PFSK-1 (cell line): ENCODE data around the gene IGFLR1.

Experiments
- POLR2AphosphoS5 ChIP-seq: IDR thresholded peaks from 2 replicates; pipeline ENCODE4 v1.6.1; 2012; ENCODE audit warnings: low read depth, mild to moderate bottlenecking, control low read depth, low read length, moderate library complexity
- SIN3A ChIP-seq: IDR thresholded peaks from 2 replicates; pipeline ENCODE4 v1.6.1; 2012; ENCODE audit warnings: mild to moderate bottlenecking, low read length, moderate library complexity, borderline replicate concordance; ENCODE audit not compliant: insufficient read depth
- TF ChIP-seq, protein P1 (sequence below), 2 experiments: IDR thresholded peaks; 2 replicates each; pipeline versions ENCODE4 v1.6.1 to v1.8.0; 2011 to 2012; ENCODE audit warnings: low read depth in 2 of 2, low read length in 2 of 2, control low read depth in 1 of 2, inconsistent platforms in 1 of 2, mild to moderate bottlenecking in 1 of 2, moderate library complexity in 1 of 2; ENCODE audit not compliant: insufficient read depth in 1 of 2

DNA sequence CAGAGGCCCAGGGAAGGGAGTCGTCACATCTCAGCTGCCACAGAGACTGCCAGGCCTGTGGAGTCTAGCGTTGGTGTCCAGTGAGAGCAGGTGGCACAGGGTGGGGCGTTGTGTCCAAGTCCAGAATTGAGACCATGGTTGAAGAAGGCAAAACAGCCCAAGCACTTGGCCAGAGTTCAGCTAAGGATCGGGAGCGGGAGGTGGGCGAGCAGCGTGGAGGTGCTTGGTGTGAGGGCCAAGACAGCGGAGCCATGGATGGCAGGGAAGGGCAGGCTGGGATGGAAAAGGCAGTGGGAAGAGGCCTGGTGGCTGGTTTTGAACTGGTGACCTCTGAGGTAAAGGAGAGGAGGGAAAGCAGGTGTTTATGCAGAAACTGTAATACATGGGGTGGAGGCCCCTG, 8.0 kb downstream of the IGFLR1 start:
- TF ChIP-seq, protein P1, sequence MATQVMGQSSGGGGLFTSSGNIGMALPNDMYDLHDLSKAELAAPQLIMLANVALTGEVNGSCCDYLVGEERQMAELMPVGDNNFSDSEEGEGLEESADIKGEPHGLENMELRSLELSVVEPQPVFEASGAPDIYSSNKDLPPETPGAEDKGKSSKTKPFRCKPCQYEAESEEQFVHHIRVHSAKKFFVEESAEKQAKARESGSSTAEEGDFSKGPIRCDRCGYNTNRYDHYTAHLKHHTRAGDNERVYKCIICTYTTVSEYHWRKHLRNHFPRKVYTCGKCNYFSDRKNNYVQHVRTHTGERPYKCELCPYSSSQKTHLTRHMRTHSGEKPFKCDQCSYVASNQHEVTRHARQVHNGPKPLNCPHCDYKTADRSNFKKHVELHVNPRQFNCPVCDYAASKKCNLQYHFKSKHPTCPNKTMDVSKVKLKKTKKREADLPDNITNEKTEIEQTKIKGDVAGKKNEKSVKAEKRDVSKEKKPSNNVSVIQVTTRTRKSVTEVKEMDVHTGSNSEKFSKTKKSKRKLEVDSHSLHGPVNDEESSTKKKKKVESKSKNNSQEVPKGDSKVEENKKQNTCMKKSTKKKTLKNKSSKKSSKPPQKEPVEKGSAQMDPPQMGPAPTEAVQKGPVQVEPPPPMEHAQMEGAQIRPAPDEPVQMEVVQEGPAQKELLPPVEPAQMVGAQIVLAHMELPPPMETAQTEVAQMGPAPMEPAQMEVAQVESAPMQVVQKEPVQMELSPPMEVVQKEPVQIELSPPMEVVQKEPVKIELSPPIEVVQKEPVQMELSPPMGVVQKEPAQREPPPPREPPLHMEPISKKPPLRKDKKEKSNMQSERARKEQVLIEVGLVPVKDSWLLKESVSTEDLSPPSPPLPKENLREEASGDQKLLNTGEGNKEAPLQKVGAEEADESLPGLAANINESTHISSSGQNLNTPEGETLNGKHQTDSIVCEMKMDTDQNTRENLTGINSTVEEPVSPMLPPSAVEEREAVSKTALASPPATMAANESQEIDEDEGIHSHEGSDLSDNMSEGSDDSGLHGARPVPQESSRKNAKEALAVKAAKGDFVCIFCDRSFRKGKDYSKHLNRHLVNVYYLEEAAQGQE (IDR thresholded peaks at IDR 0.05; ENCODE audit: insufficient read depth in 1 of 2, low read depth in 2 of 2, low read length in 2 of 2) = no peak
- TF ChIP-seq POLR2AphosphoS5 (no peak), SIN3A (no peak)
